Caco-2 (cell line): ENCODE data around the gene DDX4. TPM values are rescaled to one million over a fixed set of nuclear protein-coding genes. Genes with fewer than 3 reads are reported as not detected.
"Not testable (repeated sequence)": the region's sequence is repeated elsewhere in the genome, so short reads cannot be mapped to it uniquely, and the experiment has no call there.

Source experiments
- BruUV-seq: library from RNA; stranded (reverse); fragments of 400-500 nt; replicated peaks from 2 replicates; lab custom pipeline; 2021; lab: Mats Ljungman, UMichigan
- CTCF ChIA-PET: fragments of 300-600 bp; sonication (Branson Sonifier 250); formaldehyde crosslinking; loops from one replicate; lab custom pipeline; 2022; ENCODE audit warnings: antibody characterized with exemption; lab: Charles Lee
- POLR2A ChIA-PET: fragments of 300-600 bp; sonication (Branson Sonifier 250); formaldehyde crosslinking; loops from one replicate; lab custom pipeline; 2022; ENCODE audit warnings: antibody characterized with exemption; lab: Charles Lee
- DNase-seq, 2 experiments: peaks; one replicate each; pipeline versions ENCODE4 v3.0.0 to v3.0.0-alpha.2; 2020 to 2022
- H3K27me3 ChIP-seq: replicated peaks from 2 replicates; pipeline ENCODE4 v1.6.0; 2011; ENCODE audit warnings: low read length; ENCODE audit not compliant: control insufficient read depth, insufficient read depth
- H3K36me3 ChIP-seq: 2 replicates; pipeline ENCODE4 v1.5.1; 2011; ENCODE audit warnings: low read length; ENCODE audit not compliant: control insufficient read depth, insufficient read depth
- H3K4me1 ChIP-seq: fragments of 250-450 bp; sonication (Bioruptor Pico); 2 replicates; pipeline ENCODE4 v1.5.1; 2020; ENCODE audit warnings: mild to moderate bottlenecking
- H3K4me3 ChIP-seq: 2 replicates; pipeline ENCODE4 v1.5.1; 2011; ENCODE audit warnings: low read depth, mild to moderate bottlenecking, control low read depth, low read length
- H3K9me3 ChIP-seq: fragments of 250-450 bp; sonication (Bioruptor Pico); 2 replicates; pipeline ENCODE4 v1.5.1; 2020; ENCODE audit warnings: mild to moderate bottlenecking, moderate library complexity
- H3K27ac Mint-ChIP-seq: one replicate; pipeline ENCODE4 v1.8.0; 2022; ENCODE audit warnings: mixed read lengths; ENCODE audit not compliant: unreplicated experiment
- H3K27me3 Mint-ChIP-seq: one replicate; pipeline ENCODE4 v1.8.0; 2022; ENCODE audit warnings: mixed read lengths; ENCODE audit not compliant: insufficient read depth, unreplicated experiment
- H3K36me3 Mint-ChIP-seq: one replicate; pipeline ENCODE4 v1.8.0; 2022; ENCODE audit warnings: mild to moderate bottlenecking, mixed read lengths; ENCODE audit not compliant: insufficient read depth, unreplicated experiment
- H3K4me1 Mint-ChIP-seq: one replicate; pipeline ENCODE4 v1.8.0; 2022; ENCODE audit warnings: low read depth, mixed read lengths; ENCODE audit not compliant: unreplicated experiment
- H3K4me3 Mint-ChIP-seq: one replicate; pipeline ENCODE4 v1.8.0; 2022; ENCODE audit warnings: mild to moderate bottlenecking, moderate library complexity, mixed read lengths; ENCODE audit not compliant: unreplicated experiment
- H3K9me3 Mint-ChIP-seq: one replicate; pipeline ENCODE4 v1.8.0; 2022; ENCODE audit warnings: mixed read lengths; ENCODE audit not compliant: unreplicated experiment
- intact Hi-C: fragments of 100-400 bp; cut with micrococcal nuclease; formaldehyde crosslinking; loops from one replicate; pipeline ENCODE4 v1.10.0; 2022; ENCODE audit not compliant: unreplicated experiment
- total RNA-seq: library from RNA; stranded (reverse); gene quantifications from 2 replicates; pipeline ENCODE4 v1.2.3, GENCODE V29; 2022
- TF ChIP-seq, protein P1 (sequence below), 2 experiments: fragments of 200-600 bp in 1 of 2; IDR thresholded peaks; 1 replicate in 1 of 2; 2 replicates in 1 of 2; pipeline versions ENCODE4 v1.5.1 to v1.8.0; 2011 to 2022; ENCODE audit warnings: antibody characterized with exemption in 1 of 2, control low read depth in 1 of 2, inconsistent platforms in 1 of 2, low read depth in 1 of 2, low read length in 1 of 2, mild to moderate bottlenecking in 1 of 2, moderate library complexity in 1 of 2; ENCODE audit not compliant: insufficient read depth in 1 of 2, severe bottlenecking in 1 of 2, unreplicated experiment in 1 of 2

DDX4 gene
- total RNA-seq, 1 experiment from 2014 or later = not detected

DNA sequence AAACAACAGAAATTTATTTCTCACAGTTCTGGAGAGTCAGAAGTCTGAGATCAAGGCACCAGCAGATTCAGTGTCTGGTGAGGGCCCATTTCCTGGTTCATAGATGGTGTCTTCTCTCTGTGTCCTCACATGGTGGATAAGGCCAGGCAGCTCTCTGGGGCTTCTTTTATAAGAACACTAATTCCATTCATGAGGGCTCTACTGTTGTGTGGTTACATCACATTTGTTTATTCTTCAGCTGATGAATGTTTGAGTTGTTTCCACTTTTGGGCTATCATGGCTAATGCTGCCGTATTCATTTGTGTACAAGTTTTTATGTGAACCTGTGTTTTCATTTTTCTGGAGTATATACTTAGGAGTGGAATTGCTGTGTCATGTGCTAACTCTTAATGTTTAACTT, 35.2 kb downstream of the DDX4 start:
- ChIA-PET POLR2A (no interaction called here), CTCF (no interaction called here)
- no peaks in the 10 kb centered on the region for H3K36me3 Mint-ChIP-seq
- intact Hi-C loops = no loop called here
- no peak for DNase-seq
- H3K4me1 Mint-ChIP-seq = no peaks in the 10 kb centered on the region
- Histone ChIP-seq H3K4me3 (no peak overlapping the region), H3K4me1 (no peaks in the 10 kb centered on the region), H3K36me3 (no peaks in the 10 kb centered on the region), H3K27me3 (no peaks in the 10 kb centered on the region), H3K9me3 (0 out of 2 replicates have a peak, but pooled peaks cover 6% of the 10 kb centered on the region)
- no peak overlapping the region for H3K4me3 Mint-ChIP-seq
- H3K27ac Mint-ChIP-seq = no peak overlapping the region
- H3K27me3 Mint-ChIP-seq = no peaks in the 10 kb centered on the region
- H3K9me3 Mint-ChIP-seq = peaks cover 8% of the 10 kb centered on the region
- TF ChIP-seq, protein P1, sequence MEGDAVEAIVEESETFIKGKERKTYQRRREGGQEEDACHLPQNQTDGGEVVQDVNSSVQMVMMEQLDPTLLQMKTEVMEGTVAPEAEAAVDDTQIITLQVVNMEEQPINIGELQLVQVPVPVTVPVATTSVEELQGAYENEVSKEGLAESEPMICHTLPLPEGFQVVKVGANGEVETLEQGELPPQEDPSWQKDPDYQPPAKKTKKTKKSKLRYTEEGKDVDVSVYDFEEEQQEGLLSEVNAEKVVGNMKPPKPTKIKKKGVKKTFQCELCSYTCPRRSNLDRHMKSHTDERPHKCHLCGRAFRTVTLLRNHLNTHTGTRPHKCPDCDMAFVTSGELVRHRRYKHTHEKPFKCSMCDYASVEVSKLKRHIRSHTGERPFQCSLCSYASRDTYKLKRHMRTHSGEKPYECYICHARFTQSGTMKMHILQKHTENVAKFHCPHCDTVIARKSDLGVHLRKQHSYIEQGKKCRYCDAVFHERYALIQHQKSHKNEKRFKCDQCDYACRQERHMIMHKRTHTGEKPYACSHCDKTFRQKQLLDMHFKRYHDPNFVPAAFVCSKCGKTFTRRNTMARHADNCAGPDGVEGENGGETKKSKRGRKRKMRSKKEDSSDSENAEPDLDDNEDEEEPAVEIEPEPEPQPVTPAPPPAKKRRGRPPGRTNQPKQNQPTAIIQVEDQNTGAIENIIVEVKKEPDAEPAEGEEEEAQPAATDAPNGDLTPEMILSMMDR (IDR thresholded peaks at IDR 0.05; ENCODE audit: insufficient read depth in 1 of 2, low read depth in 1 of 2, low read length in 1 of 2, severe bottlenecking in 1 of 2, unreplicated experiment in 1 of 2) = no peak
- no TSS peak for BruUV-seq

DNA sequence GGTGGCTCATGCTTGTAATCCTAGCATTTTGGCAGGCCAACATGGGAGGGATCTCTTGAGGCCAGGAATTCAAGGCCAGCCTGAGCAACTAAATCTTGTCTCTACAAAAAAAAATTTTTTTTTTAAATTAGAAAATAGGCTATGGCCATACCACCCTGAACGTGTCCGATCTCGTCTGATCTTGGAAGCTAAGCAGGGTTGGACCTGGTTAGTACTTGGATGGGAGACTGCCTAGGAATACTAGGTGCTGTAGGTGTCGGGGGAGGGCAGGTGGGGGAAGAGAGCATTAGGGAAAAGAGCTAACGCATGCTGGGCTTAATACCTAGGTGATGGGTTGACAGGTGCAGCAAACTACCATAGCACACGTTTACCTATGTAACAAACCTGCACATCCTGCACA, 39.5 kb downstream of the DDX4 start:
- ChIA-PET CTCF (no interaction called here), POLR2A (no interaction called here)
- peaks cover 6% of the 10 kb centered on the region for H3K4me1 Mint-ChIP-seq
- Histone ChIP-seq H3K27me3 (no peaks in the 10 kb centered on the region), H3K4me1 (0 out of 2 replicates have a peak, but pooled peaks cover 5% of the 10 kb centered on the region), H3K9me3 (no peaks in the 10 kb centered on the region), H3K4me3 (no peak overlapping the region), H3K36me3 (no peaks in the 10 kb centered on the region)
- H3K27me3 Mint-ChIP-seq = no peaks in the 10 kb centered on the region
- no peaks in the 10 kb centered on the region for H3K36me3 Mint-ChIP-seq
- TF ChIP-seq, protein P1 (IDR thresholded peaks at IDR 0.05; ENCODE audit: insufficient read depth in 1 of 2, low read depth in 1 of 2, low read length in 1 of 2, severe bottlenecking in 1 of 2, unreplicated experiment in 1 of 2) = no peak
- H3K9me3 Mint-ChIP-seq = no peaks in the 10 kb centered on the region
- H3K4me3 Mint-ChIP-seq = no peak overlapping the region
- no TSS peak for BruUV-seq
- DNase-seq = no peak
- H3K27ac Mint-ChIP-seq = no peak overlapping the region
- intact Hi-C loops = no loop called here

DNA sequence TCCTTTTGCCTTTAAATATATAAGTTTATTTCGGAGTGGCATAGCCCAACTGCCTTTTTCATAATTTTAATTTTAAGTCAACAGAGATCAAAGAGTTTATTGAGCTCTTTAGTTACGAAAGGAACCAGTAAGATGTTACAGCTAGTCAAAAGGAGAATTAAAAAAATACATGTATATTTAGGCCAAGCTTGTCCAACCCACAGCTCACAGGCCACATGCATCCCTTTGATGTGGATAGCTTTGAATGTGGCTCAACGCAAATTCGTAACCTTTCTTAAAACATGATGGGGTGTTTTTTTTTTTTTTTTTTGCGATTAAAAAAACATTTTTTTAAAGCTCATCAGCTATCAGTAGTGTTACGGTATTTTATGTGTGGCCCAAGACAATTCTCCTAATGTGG, 63.1 kb downstream of the DDX4 start:
- DNase-seq = no peak
- Histone ChIP-seq H3K27me3 (no peaks in the 10 kb centered on the region), H3K9me3 (no peaks in the 10 kb centered on the region), H3K36me3 (no peaks in the 10 kb centered on the region), H3K4me1 (no peaks in the 10 kb centered on the region), H3K4me3 (no peak overlapping the region)
- Mint-ChIP-seq H3K4me3 (no peak overlapping the region), H3K9me3 (no peaks in the 10 kb centered on the region), H3K4me1 (no peaks in the 10 kb centered on the region), H3K27ac (no peak overlapping the region), H3K36me3 (no peaks in the 10 kb centered on the region), H3K27me3 (no peaks in the 10 kb centered on the region)
- ChIA-PET POLR2A (no interaction called here), CTCF (interaction anchor here (0.6 kb wide), 1 partner anchor 65 kb away, joined by 7 read pairs; no protein-coding TSS in a partner anchor)
- TF ChIP-seq, protein P1 (IDR thresholded peaks at IDR 0.05; ENCODE audit: insufficient read depth in 1 of 2, low read depth in 1 of 2, low read length in 1 of 2, severe bottlenecking in 1 of 2, unreplicated experiment in 1 of 2) = no peak
- intact Hi-C loops = no loop called here
- BruUV-seq = no TSS peak

DNA sequence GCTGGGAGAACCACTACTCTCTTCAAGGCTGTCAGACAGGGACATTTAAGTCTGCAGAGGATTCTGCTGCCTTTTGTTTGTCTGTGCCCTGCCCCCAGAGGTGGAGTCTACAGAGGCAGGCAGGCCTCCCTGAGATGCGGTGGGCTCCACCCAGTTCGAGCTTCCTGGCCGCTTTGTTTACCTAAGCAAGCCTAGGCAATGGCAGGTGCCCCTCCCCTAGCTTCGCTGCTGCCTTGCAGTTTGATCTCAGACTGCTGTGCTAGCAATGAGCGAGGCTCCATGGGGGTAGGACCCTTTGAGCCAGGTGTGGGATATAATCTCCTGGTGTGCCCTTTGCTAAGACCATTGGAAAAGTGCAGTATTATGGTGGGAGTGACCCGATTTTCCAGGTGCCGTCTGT, 71.0 kb downstream of the DDX4 start:
- POLR2A ChIA-PET, H3K4me3 ChIP-seq, BruUV-seq, H3K4me1 Mint-ChIP-seq, intact Hi-C loops, H3K36me3 Mint-ChIP-seq, H3K9me3 ChIP-seq, H3K4me1 ChIP-seq, H3K4me3 Mint-ChIP-seq, H3K36me3 ChIP-seq, H3K27me3 ChIP-seq, CTCF ChIA-PET, H3K27me3 Mint-ChIP-seq, DNase-seq, H3K27ac Mint-ChIP-seq: not testable (repeated sequence)
- peaks cover 22% of the 10 kb centered on the region for H3K9me3 Mint-ChIP-seq

DNA sequence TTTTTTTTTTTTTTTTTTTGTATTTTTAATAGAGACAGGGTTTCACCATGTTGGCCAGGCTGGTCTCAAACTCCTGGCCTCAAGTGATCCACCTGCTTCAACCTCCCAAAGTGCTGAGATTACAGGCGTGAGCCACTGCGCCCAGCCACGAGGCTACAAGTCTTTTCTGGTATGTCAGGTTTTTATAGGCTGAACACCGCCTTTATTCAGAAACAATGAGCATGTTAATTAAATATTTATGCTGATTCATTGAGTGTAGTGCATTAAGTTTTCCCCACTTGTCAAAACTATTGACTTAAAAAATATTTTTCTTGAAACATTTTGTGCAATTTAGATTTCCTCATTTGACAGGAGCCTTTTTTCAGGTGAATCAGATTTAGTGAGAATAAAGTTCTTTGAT, 78.1 kb downstream of the DDX4 start:
- POLR2A ChIA-PET, H3K9me3 ChIP-seq, H3K27ac Mint-ChIP-seq, H3K4me3 ChIP-seq, H3K27me3 ChIP-seq, H3K4me3 Mint-ChIP-seq, CTCF ChIA-PET, H3K9me3 Mint-ChIP-seq, DNase-seq, H3K36me3 Mint-ChIP-seq, H3K4me1 ChIP-seq, intact Hi-C loops, H3K4me1 Mint-ChIP-seq, H3K36me3 ChIP-seq, BruUV-seq, H3K27me3 Mint-ChIP-seq: not testable (repeated sequence)
